Ramos (cell line): ENCODE results near the gene SLC4A2.
"Not testable (repeated sequence)": the region's sequence is repeated elsewhere in the genome, so short reads cannot be mapped to it uniquely, and the experiment has no call there.

ENCODE experiments used
- in situ Hi-C: fragments of 300-500 bp; cut with MboI; formaldehyde crosslinking; loops from one replicate; pipeline ENCODE4 v1.14.3; 2022; ENCODE audit warnings: low sequenced_read_pairs; ENCODE audit not compliant: unreplicated experiment

Gene SLC4A2

GRCh38 chr7:151043449-151043848, 15.9 kb upstream of the SLC4A2 start:
- in situ Hi-C loops: not testable (repeated sequence)

GRCh38 chr7:151043959-151044358, 15.4 kb upstream of the SLC4A2 start:
- in situ Hi-C loops: no loop called here

- in situ Hi-C loops: no loop called here
Measured at GRCh38 chr7:151045262-151045661, 14.1 kb upstream of the SLC4A2 start.

- in situ Hi-C loops: no loop called here
Measured at GRCh38 chr7:151045967-151046366, 13.4 kb upstream of the SLC4A2 start.

GRCh38 chr7:151046603-151047573, 12.5 kb upstream of the SLC4A2 start:
- in situ Hi-C loops: no loop called here

- in situ Hi-C loops: no loop called here
Measured at GRCh38 chr7:151047976-151048815, 11.2 kb upstream of the SLC4A2 start, which contains the start of gene ASIC3. Gene ASIC3, plus strand, starts transcription at chr7:151048531. Its CDS starts 355 bp downstream, at chr7:151048886.

GRCh38 chr7:151048911-151049463, 10.4 kb upstream of the SLC4A2 start:
- in situ Hi-C loops: no loop called here

GRCh38 chr7:151051108-151051507, 8.3 kb upstream of the SLC4A2 start:
- in situ Hi-C loops: no loop called here

- in situ Hi-C loops: no loop called here
Measured at GRCh38 chr7:151053096-151053495, 6.3 kb upstream of the SLC4A2 start.

GRCh38 chr7:151053751-151054150, 5.6 kb upstream of the SLC4A2 start:
- in situ Hi-C loops: no loop called here

- in situ Hi-C loops: no loop called here
Measured at GRCh38 chr7:151056283-151056665, 3.1 kb upstream of the SLC4A2 start.

- in situ Hi-C loops: no loop called here
Measured at GRCh38 chr7:151056666-151057505, 2.5 kb upstream of the SLC4A2 start.

GRCh38 chr7:151057506-151057988, 1.8 kb upstream of the SLC4A2 start, which contains the start of gene CDK5:
Gene CDK5, minus strand, starts transcription at chr7:151057897. Its CDS starts 49 bp downstream, at chr7:151057848.
- in situ Hi-C loops: no loop called here

GRCh38 chr7:151057989-151058780, 1.2 kb upstream of the SLC4A2 start:
- in situ Hi-C loops: no loop called here

- in situ Hi-C loops: no loop called here
Measured at GRCh38 chr7:151058781-151059366, 515 bp upstream of the SLC4A2 start.

- in situ Hi-C loops: no loop called here
Measured at GRCh38 chr7:151060113-151060415, 675 bp downstream of the SLC4A2 start.

GRCh38 chr7:151060416-151061212, 1.2 kb downstream of the SLC4A2 start:
- in situ Hi-C loops: no loop called here
